Fibroblast of lung (primary cell): ENCODE measurements around the gene LIPT1. TPM values are rescaled to one million over a fixed set of nuclear protein-coding genes. Genes with fewer than 3 reads are reported as not detected.

ENCODE experiments used
- DNase-seq, 2 donors: peaks; one replicate each; pipeline versions ENCODE4 v3.0.0 to v3.0.0-alpha.2; 2010; ENCODE audit warnings: low read depth in 2 of 2
- H2AFZ ChIP-seq: 2 replicates; pipeline ENCODE4 v1.5.1; 2012; ENCODE audit warnings: low read length, control low read depth, inconsistent platforms
- H3K27ac ChIP-seq: 2 replicates; pipeline ENCODE4 v1.5.1; 2011; ENCODE audit warnings: low read length, control low read depth; ENCODE audit not compliant: insufficient read depth
- H3K27me3 ChIP-seq: 2 replicates; pipeline ENCODE4 v1.5.1; 2011; ENCODE audit warnings: mild to moderate bottlenecking, low read length; ENCODE audit not compliant: control insufficient read depth, insufficient read depth
- H3K36me3 ChIP-seq: 2 replicates; pipeline ENCODE4 v1.5.1; 2011; ENCODE audit warnings: low read length; ENCODE audit not compliant: control insufficient read depth, insufficient read depth
- H3K4me1 ChIP-seq: 2 replicates; pipeline ENCODE4 v1.5.1; 2011; ENCODE audit warnings: low read length; ENCODE audit not compliant: control insufficient read depth, insufficient read depth; ENCODE audit errors: extremely low read depth
- H3K4me2 ChIP-seq: 2 replicates; pipeline ENCODE4 v1.5.1; 2011; ENCODE audit warnings: low read length, control low read depth; ENCODE audit not compliant: insufficient read depth; ENCODE audit errors: extremely low read depth
- H3K4me3 ChIP-seq, 4 experiments: fragments of 200-600 bp in 1 of 4; sonication (generic) in 1 of 4; replicated peaks in 1 of 4; 2 replicates each; pipeline ENCODE4 v1.5.1; 2011 to 2016; ENCODE audit warnings: low read length in 4 of 4, low read depth in 3 of 4, mild to moderate bottlenecking in 3 of 4, control low read depth in 2 of 4, inconsistent platforms in 1 of 4, mixed read lengths in 1 of 4; ENCODE audit not compliant: insufficient read depth in 1 of 4; ENCODE audit errors: control extremely low read depth in 1 of 4
- H3K79me2 ChIP-seq: 2 replicates; pipeline ENCODE4 v1.5.1; 2012; ENCODE audit warnings: mild to moderate bottlenecking, low read length, inconsistent platforms; ENCODE audit not compliant: control insufficient read depth, insufficient read depth
- H3K9ac ChIP-seq: 2 replicates; pipeline ENCODE4 v1.5.1; 2011; ENCODE audit warnings: mild to moderate bottlenecking, low read length, control low read depth; ENCODE audit not compliant: insufficient read depth
- H3K9me3 ChIP-seq: 2 replicates; pipeline ENCODE4 v1.5.1; 2012; ENCODE audit warnings: low read depth, low read length; ENCODE audit not compliant: control insufficient read depth, insufficient read depth
- H4K20me1 ChIP-seq: 2 replicates; pipeline ENCODE4 v1.5.1; 2011; ENCODE audit warnings: low read length; ENCODE audit not compliant: control insufficient read depth, insufficient read depth; ENCODE audit errors: extremely low read depth
- EZH2 ChIP-seq: IDR thresholded peaks from 2 replicates; pipeline ENCODE4 v1.5.1; 2012; ENCODE audit warnings: low read length, control low read depth, mild to moderate bottlenecking; ENCODE audit errors: missing control alignments
- polyA plus RNA-seq, 2 donors: library from polyadenylated mRNA; depleted of rRNA in 1 of 2; stranded (reverse) in 1 of 2; unstranded in 1 of 2; fragments of >200 nt; gene quantifications; 2 replicates each; pipeline ENCODE4 v1.2.1, GENCODE V29; 2011 to 2012; ENCODE audit warnings: missing spikeins in 1 of 2
- total RNA-seq: library from RNA; depleted of rRNA; stranded (reverse); fragments of >200 nt; gene quantifications from 2 replicates; pipeline ENCODE4 v1.2.1, GENCODE V29; 2014
- TF ChIP-seq, protein P1 (sequence below), 2 donors: IDR thresholded peaks in 1 of 2; conservative IDR thresholded peaks in 1 of 2; 1 replicate in 1 of 2; 2 replicates in 1 of 2; pipeline ENCODE4 v1.5.1; 2011 to 2012; ENCODE audit warnings: low read length in 2 of 2, control low read depth in 1 of 2, inconsistent platforms in 1 of 2, low read depth in 1 of 2, mild to moderate bottlenecking in 1 of 2

The LIPT1 gene
- total and polyA plus RNA-seq, 2 donors (not counting 1 experiment from before 2014, with no cell fraction given) = 5.9 to 7.6 TPM

GRCh38 chr2:99198103-99198841 lies 43.5 kb downstream of the LIPT1 start:
- Histone ChIP-seq H3K36me3 (no peaks in the 10 kb centered on the region), H3K9me3 (no peaks in the 10 kb centered on the region), H2AFZ (no peak overlapping the region), H3K4me2 (no peak overlapping the region), H3K4me1 (no peaks in the 10 kb centered on the region), H3K4me3 (no peak overlapping the region), H3K27ac (no peak overlapping the region), H3K79me2 (no peaks in the 10 kb centered on the region), H4K20me1 (no peaks in the 10 kb centered on the region), H3K27me3 (no peaks in the 10 kb centered on the region), H3K9ac (no peak overlapping the region)
- no peak for DNase-seq
- TF ChIP-seq, protein P1, sequence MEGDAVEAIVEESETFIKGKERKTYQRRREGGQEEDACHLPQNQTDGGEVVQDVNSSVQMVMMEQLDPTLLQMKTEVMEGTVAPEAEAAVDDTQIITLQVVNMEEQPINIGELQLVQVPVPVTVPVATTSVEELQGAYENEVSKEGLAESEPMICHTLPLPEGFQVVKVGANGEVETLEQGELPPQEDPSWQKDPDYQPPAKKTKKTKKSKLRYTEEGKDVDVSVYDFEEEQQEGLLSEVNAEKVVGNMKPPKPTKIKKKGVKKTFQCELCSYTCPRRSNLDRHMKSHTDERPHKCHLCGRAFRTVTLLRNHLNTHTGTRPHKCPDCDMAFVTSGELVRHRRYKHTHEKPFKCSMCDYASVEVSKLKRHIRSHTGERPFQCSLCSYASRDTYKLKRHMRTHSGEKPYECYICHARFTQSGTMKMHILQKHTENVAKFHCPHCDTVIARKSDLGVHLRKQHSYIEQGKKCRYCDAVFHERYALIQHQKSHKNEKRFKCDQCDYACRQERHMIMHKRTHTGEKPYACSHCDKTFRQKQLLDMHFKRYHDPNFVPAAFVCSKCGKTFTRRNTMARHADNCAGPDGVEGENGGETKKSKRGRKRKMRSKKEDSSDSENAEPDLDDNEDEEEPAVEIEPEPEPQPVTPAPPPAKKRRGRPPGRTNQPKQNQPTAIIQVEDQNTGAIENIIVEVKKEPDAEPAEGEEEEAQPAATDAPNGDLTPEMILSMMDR (conservative IDR thresholded peaks at IDR 0.05 in 1 of 2, IDR thresholded peaks at IDR 0.05 in 1 of 2; ENCODE audit: low read depth in 1 of 2, low read length in 2 of 2) = no peak
- TF ChIP-seq EZH2 = no peak

GRCh38 chr2:99200076-99200800 lies 45.5 kb downstream of the LIPT1 start:
- Histone ChIP-seq H3K4me3 (no peak overlapping the region), H3K4me1 (no peaks in the 10 kb centered on the region), H3K9me3 (no peaks in the 10 kb centered on the region), H4K20me1 (no peaks in the 10 kb centered on the region), H3K4me2 (no peak overlapping the region), H3K27me3 (no peaks in the 10 kb centered on the region), H2AFZ (no peak overlapping the region), H3K9ac (no peak overlapping the region), H3K27ac (no peak overlapping the region), H3K79me2 (no peaks in the 10 kb centered on the region), H3K36me3 (no peaks in the 10 kb centered on the region)
- DNase-seq = no peak
- TF ChIP-seq, protein P1 (conservative IDR thresholded peaks at IDR 0.05 in 1 of 2, IDR thresholded peaks at IDR 0.05 in 1 of 2; ENCODE audit: low read depth in 1 of 2, low read length in 2 of 2) = no peak
- TF ChIP-seq EZH2 = no peak

- Histone ChIP-seq H3K4me1 (no peaks in the 10 kb centered on the region), H3K4me2 (no peak overlapping the region), H3K36me3 (no peaks in the 10 kb centered on the region), H3K79me2 (no peaks in the 10 kb centered on the region), H3K9ac (no peak overlapping the region), H3K9me3 (no peaks in the 10 kb centered on the region), H3K4me3 (no peak overlapping the region), H3K27ac (no peak overlapping the region), H2AFZ (no peak overlapping the region), H4K20me1 (no peaks in the 10 kb centered on the region), H3K27me3 (no peaks in the 10 kb centered on the region)
- no peak for DNase-seq
- no peak for TF ChIP-seq EZH2
- TF ChIP-seq, protein P1 (conservative IDR thresholded peaks at IDR 0.05 in 1 of 2, IDR thresholded peaks at IDR 0.05 in 1 of 2; ENCODE audit: low read depth in 1 of 2, low read length in 2 of 2) = peak in 1 of 2 donors; percentile 19
Measured at GRCh38 chr2:99201959-99202678, 47.4 kb downstream of the LIPT1 start.
